ENCODE measurements around the gene PPP3CA.

DNA sequence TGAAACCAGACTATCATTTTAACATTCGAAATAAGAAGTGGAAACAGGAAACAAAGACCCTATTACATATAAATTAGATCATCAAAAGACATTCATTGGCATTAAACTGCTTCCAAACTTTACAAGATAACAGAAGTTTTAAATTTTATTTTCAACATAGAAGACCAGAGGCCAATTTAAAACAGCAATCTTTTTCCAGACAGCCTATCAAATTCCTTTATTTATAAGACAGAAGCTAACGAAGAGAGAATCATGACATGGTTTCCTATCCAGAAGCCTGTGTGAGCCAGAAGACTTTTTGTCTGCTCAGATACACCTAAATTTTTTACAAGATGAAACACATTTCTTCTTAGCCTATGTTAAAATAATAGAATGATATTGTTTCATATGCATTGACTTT is 291.9 kb downstream of the PPP3CA start:
- TF ChIP-seq POLR2A (IDR thresholded peaks at IDR 0.05): no peak
- TF ChIP-seq EP300 (IDR thresholded peaks at IDR 0.05): no peak
- TF ChIP-seq, protein P1, sequence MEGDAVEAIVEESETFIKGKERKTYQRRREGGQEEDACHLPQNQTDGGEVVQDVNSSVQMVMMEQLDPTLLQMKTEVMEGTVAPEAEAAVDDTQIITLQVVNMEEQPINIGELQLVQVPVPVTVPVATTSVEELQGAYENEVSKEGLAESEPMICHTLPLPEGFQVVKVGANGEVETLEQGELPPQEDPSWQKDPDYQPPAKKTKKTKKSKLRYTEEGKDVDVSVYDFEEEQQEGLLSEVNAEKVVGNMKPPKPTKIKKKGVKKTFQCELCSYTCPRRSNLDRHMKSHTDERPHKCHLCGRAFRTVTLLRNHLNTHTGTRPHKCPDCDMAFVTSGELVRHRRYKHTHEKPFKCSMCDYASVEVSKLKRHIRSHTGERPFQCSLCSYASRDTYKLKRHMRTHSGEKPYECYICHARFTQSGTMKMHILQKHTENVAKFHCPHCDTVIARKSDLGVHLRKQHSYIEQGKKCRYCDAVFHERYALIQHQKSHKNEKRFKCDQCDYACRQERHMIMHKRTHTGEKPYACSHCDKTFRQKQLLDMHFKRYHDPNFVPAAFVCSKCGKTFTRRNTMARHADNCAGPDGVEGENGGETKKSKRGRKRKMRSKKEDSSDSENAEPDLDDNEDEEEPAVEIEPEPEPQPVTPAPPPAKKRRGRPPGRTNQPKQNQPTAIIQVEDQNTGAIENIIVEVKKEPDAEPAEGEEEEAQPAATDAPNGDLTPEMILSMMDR (IDR thresholded peaks at IDR 0.05): no peak

Data from tibial nerve (tissue), 4 donors.